ENCODE results near the gene RAB10.
"Not testable (repeated sequence)": the region's sequence is repeated elsewhere in the genome, so short reads cannot be mapped to it uniquely, and the experiment has no call there.

The RAB10 gene

GRCh38 chr2:26103752-26104151, 69.9 kb downstream of the RAB10 start:
- DNase-seq = no peak

GRCh38 chr2:26108701-26109100, 74.8 kb downstream of the RAB10 start:
- DNase-seq = not testable (repeated sequence)

DNA sequence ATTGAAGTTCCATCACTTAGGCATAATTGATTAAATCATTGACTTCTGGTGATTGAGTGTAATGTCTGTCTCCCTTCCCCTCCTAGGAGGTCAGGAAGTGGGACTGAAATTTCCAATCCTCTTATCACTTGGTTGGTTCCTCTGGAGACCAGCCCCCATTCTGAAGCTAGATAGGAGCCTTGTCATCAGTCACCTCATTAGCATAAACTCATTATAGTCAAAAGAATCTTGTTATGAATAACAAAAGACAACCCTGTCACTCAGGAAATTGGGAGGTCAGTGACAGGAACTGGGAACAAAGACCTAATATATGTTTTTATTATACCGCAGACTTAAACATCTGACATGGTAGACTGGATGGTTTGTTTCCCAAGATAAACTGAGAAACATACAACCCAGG, 78.3 kb downstream of the RAB10 start:
- no peak for DNase-seq

DNA sequence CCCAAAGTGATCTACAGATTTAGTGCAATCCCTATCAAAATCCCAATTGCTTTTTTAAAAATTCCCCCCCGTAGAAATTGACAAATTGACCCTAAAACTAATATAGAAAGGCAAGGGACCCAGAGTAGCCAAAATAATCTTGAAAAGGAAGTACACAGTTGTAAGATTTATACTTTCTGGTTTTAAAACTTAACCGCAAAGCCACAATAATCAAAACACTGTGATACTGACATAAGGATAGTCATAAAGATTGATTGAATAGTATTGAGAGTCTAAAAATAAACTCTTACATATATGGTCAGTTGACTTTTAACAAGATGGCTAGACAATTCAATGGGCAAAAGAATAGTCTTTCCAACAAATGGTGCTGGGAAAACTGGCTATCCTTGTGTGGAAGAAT, 80.3 kb downstream of the RAB10 start:
- no peak for DNase-seq

- no peak for DNase-seq
These were observed 84.8 kb downstream of the RAB10 start for GRCh38 chr2:26118682-26119081.

- no peak for DNase-seq
These were observed 85.6 kb downstream of the RAB10 start for GRCh38 chr2:26119521-26119920.

- DNase-seq = no peak
These were observed 88.7 kb downstream of the RAB10 start for GRCh38 chr2:26122630-26123029.

GRCh38 chr2:26123426-26123825, 89.5 kb downstream of the RAB10 start:
- DNase-seq = no peak

DNA sequence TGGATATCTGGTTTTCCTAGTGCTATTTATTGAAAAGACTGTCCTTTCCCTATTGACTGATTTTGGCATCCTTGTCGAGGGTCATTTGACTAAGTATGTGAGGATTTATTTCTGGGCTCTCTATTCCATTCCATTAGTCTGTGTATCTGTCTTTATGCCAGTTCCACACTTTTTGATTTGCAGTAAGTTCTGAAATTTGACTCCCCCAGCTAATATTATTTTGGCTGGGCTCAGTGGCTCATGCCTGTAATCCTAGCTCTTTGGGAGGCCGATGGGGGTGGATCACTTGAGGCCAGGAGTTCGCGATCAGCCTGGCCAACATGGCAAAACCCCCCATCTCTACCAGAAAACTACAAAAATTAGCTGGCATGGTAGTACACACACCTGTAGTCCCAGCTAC, 92.2 kb downstream of the RAB10 start:
- DNase-seq = no peak

GRCh38 chr2:26128176-26128575, 94.3 kb downstream of the RAB10 start:
- no peak for DNase-seq

- no peak for DNase-seq
These were observed 96.9 kb downstream of the RAB10 start for GRCh38 chr2:26130763-26131162.

DNA sequence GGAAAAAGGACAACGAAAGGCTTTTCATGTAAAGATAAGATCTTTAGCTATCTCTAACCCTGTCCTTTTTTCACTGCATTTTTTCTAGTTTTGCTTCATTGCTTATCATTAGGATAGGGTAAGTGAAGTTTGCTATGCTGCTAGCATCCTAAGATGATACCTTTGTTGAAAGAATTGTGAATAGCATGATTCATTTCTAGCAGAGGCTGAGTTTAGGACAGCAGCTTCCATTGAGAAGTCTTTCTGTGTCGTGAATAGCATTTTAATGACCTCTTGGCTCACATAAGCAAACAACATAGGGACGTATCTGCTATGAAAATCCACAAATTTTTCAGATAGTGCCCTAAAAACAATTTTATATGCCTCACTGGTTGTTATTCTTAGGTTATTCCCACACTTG, 102.6 kb downstream of the RAB10 start:
- no peak for DNase-seq

DNA sequence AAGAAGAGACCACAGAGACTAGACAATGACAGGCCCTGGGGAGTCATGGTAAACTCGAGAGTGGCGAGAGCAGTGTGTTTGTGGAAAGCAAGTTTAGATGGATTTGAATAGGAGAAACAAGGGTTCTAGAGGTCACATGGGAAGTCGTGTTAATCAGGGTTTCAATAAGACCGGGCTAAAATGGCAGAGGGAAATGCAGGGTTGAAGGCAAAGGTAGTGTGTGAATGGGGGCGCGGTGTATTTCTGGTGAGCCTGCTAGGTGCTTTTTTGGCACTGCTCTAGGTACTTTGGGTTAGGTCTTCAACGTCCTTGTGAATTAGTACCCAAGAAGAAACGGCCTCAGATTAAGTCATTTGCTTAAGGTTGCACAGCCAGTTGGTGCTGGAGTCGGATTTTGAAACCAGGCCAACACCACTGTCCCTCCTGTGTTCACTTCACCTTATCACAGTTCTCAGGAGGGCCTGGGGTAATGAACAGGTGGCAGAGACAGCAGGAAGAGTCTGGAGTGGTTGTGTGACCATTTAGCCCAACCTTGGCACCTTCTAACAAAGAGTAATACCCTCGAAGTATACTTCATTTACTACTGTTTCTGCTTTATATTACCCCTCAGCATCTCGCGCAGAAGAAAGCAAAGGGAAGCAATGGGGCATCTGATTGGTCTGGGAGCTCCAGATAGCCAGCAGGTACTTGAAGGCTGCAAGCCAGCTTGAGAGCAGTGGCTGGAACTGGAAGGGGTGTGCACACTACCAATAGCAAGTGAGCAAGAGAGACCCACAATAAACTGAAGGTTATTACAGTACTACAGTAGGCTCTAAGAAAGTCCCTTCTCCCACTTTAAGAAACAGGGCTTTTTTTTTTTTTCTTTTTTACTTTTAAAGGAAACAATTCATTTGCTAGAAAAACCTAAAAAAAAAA, 105.6 kb downstream of the RAB10 start:
- no peak for DNase-seq

DNA sequence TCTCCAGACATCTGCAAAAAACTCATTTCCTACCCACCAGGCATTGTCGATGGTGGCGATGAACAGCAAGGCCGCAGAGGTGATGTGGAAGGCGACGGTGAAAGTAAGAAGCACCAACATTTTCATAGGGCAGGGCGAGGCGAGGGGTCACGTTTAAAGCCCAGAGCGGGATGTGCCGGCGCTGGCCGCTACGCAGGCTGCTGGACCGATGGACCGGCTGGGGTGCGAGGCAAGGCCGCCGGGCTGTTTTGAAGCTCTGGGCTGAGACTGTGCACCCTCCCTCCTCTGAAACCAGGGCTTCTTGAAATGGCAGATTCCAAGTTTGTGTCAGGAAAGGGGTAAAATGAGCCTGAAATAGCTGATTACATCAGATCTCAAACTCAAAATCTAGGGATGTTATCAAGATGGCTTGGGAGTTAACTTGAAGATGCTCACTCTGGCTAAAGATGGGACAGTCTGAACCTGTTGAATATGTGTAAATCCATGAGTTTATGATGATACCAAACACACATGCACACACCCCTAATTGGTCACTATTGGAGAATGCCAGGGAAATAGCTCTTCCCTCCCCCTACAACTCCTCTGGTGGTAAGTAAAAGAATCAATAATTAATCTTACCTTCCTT, 107.4 kb downstream of the RAB10 start:
- no peak for DNase-seq

DNA sequence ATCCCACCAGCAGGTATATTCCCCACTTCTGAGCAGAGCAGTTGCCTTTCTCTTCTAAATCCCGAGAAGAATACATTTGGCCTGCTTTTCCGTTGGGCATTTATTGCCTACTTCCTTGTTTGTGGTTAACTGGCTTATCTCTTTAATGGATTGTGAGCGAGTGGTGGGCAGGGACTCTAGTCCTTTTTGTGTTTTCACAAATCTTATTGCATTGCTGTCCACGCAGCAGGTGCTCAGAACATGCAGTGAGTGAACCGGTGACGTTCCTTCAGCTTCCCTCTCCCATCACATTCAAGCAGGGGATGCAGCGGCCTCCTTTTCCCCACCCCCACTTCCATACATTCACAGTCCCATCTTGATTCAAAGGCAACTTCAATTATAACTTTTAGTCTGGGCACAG, 110.1 kb downstream of the RAB10 start:
- DNase-seq = no peak

- DNase-seq = peak; percentile 61
These were observed 111.2 kb downstream of the RAB10 start for GRCh38 chr2:26144953-26145680.

- no peak for DNase-seq
These were observed 114.6 kb downstream of the RAB10 start for GRCh38 chr2:26148501-26148900.

DNA sequence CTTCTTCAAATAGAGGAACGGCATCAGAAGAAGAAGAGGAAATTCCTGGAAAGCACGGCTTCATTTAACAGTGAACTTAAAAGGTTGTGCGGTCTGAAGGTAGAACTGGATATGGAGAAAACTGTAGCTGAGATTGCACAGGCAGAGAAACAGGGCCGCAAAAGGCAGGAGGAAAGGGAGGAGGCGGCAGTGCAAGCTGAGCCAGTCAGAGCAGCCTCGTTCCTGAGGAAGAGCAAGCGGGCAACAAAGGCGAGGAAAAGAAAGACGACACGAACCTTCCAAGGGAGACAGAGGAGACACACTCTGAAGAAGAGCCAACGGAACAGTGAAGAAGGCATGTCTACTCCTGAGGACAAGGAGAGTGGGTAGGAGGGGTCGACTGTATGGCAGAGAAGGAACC, 116.4 kb downstream of the RAB10 start:
- no peak for DNase-seq

DNA sequence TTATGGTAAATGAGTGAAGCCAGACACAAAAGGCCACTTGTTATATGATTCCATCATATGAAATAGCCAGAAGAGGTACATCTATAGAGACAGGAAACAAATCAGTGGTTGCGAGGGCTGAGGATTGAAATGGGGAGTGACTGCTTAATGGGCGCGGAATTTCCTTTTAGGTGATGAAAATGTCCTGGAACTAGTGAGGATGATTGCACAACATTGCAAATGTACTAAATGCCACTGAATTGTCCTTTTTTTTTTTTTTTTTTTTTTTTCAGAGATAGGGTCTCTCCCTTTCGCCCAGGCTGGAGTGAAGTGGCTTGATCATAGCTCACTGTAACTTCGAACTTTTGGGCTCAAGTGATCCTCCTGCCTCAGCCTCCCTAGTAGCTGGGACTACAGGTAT, 123.7 kb downstream of the RAB10 start:
- DNase-seq = no peak

DNA sequence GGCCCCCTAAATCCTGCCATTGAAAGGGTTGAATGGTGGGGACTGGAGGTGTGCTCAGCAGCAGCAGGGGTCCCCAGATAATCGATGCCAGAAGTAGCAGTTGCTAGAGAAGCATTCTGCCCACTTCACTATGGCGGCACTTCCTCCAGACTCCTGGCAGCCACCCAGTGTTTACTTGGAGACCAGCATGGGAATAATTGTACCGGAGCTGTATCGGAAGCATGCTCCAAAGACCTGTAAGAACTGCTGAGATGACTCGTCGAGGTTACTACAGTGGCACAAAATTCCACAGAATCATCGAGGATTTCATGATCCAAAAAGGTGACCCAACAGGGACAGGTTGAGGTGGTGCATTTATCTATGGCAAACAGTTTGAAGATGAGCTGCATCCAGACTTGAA, 128.0 kb downstream of the RAB10 start:
- DNase-seq = no peak

- DNase-seq = no peak
These were observed 129.1 kb downstream of the RAB10 start for GRCh38 chr2:26162963-26163362.

- DNase-seq = no peak
These were observed 130.3 kb downstream of the RAB10 start for GRCh38 chr2:26164231-26164630.

DNA sequence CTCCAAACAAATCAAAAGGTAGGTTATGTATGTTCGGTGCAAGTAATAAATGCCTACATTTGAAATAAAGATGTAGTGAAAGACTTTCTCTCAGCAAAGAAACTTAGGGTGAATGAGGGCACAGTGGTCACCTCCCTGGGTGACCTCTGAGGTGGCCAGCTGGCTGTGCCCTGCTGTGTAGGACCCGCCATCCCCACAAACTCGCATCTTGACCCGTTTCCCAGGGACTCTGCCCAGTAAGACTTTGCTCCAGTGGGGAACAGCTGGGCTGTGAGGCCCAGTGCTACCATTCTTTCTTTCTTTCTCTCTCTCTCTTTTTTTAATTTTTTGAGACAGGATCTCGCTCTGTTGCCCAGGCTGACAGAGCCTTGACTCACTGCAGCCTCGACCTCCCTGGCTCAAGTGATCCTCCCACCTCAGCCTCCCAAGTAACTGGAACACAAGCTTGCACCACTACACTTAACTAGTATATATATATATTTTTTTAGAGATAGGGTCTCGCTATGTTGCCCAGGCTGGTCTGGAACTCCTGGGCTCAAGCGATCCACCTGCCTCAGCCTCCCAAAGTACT, 130.8 kb downstream of the RAB10 start:
- no peak for DNase-seq

Data from retina (tissue), 1 donor.